Measurements from ENCODE around the gene IRF2BP2.

- TF ChIP-seq CTCF (IDR thresholded peaks at IDR 0.05) (no peak), POLR2A (IDR thresholded peaks at IDR 0.05) (no peak)
Observed at GRCh38 chr1:234621127-234621468, 11.1 kb upstream of the IRF2BP2 start.
